WI38 (cell line): ENCODE results near the gene ARPIN.
A peak's percentile ranks its signal among the peaks of the same experiment; 100 is the strongest.

Experiments used
- H3K4me3 ChIP-seq: 2 replicates; pipeline ENCODE4 v1.5.1; 2011; ENCODE audit warnings: low read depth, mild to moderate bottlenecking, control low read depth, low read length
- CTCF ChIP-seq: IDR thresholded peaks from 2 replicates; pipeline ENCODE4 v1.5.1; 2012; ENCODE audit warnings: low read depth, mild to moderate bottlenecking, control low read depth, low read length

ARPIN gene

GRCh38 chr15:89883518-89883917, 29.2 kb downstream of the ARPIN start:
- H3K4me3 ChIP-seq, result no peak overlapping the region
- no peak for TF ChIP-seq CTCF

GRCh38 chr15:89880727-89881126, 32.0 kb downstream of the ARPIN start:
- TF ChIP-seq CTCF, result no peak
- no peak overlapping the region for H3K4me3 ChIP-seq

- TF ChIP-seq CTCF, result no peak
- no peak overlapping the region for H3K4me3 ChIP-seq
These were observed 34.4 kb downstream of the ARPIN start for GRCh38 chr15:89878323-89878722.

GRCh38 chr15:89877083-89877425, 35.7 kb downstream of the ARPIN start:
- TF ChIP-seq CTCF, result no peak
- no peak overlapping the region for H3K4me3 ChIP-seq

GRCh38 chr15:89876396-89877082, 36.2 kb downstream of the ARPIN start:
- H3K4me3 ChIP-seq, result no peak overlapping the region
- TF ChIP-seq CTCF, result no peak

- no peak overlapping the region for H3K4me3 ChIP-seq
- TF ChIP-seq CTCF, result no peak
These were observed 37.0 kb downstream of the ARPIN start for GRCh38 chr15:89875741-89876140.

- no peak overlapping the region for H3K4me3 ChIP-seq
These were observed 37.7 kb downstream of the ARPIN start for GRCh38 chr15:89874926-89875564.

More at GRCh38 chr15:89874926-89875564, 37.7 kb downstream of the ARPIN start:
- TF ChIP-seq CTCF, result peak; percentile 92
